A549 (cell line): Measurements from ENCODE around the gene DGKD. TPM values are rescaled to one million over a fixed set of nuclear protein-coding genes. Genes with fewer than 3 reads are reported as not detected.

Source experiments
- ATAC-seq, 2 experiments: fragments of 200-7000 bp in 1 of 2; fragments of >200 bp in 1 of 2; cut with Nextera tagmentation in 1 of 2; cut with Tn5 transposase in 1 of 2; 3 replicates each; pipeline versions ENCODE4 v1.8.0 to v1.9.1; 2018 to 2020; ENCODE audit warnings: mild to moderate bottlenecking in 1 of 2, moderate library complexity in 1 of 2
- CTCF ChIA-PET: fragments of 300-600 bp; sonication (Branson Sonifier 250); formaldehyde crosslinking; extraction: SDS; loops from one replicate; lab custom pipeline; 2021; ENCODE audit warnings: antibody characterized with exemption, inconsistent platforms; lab: Yijun Ruan, JAX
- POLR2A ChIA-PET: fragments of 350-600 bp; formaldehyde crosslinking; extraction: SDS; loops from one replicate; lab custom pipeline; 2021; ENCODE audit warnings: antibody characterized with exemption, inconsistent platforms; lab: Yijun Ruan, JAX
- DNase-seq, 2 experiments: peaks; one replicate each; pipeline versions ENCODE4 v3.0.0 to v3.0.0-alpha.2; 2011 to 2016; ENCODE audit warnings: low read depth in 1 of 2, low spot score in 1 of 2
- FAIRE-seq: peaks from 2 replicates; lab custom pipeline; 2011; peaks lifted over from hg19 to GRCh38; lab: Jason Lieb, UNC
- H3K27ac ChIP-seq, 2 experiments: fragments of >200 bp; sonication (Bioruptor Twin); formaldehyde crosslinking; 3 replicates each; pipeline ENCODE4 v1.5.1; 2016 to 2017
- H3K4me1 ChIP-seq: fragments of >200 bp; sonication (Bioruptor Twin); formaldehyde crosslinking; 3 replicates; pipeline ENCODE4 v1.6.1; 2016
- H3K4me2 ChIP-seq: fragments of >200 bp; sonication (Bioruptor Twin); formaldehyde crosslinking; 3 replicates; pipeline ENCODE4 v1.6.1; 2016
- H3K4me3 ChIP-seq: fragments of >200 bp; sonication (Bioruptor Twin); formaldehyde crosslinking; 3 replicates; pipeline ENCODE4 v1.5.1; 2016
- H3K9me3 ChIP-seq: fragments of >200 bp; sonication (Bioruptor Twin); formaldehyde crosslinking; 3 replicates; pipeline ENCODE4 v1.6.1; 2016
- BHLHE40 ChIP-seq: IDR thresholded peaks from 2 replicates; pipeline ENCODE4 v1.6.1; 2012; ENCODE audit warnings: low read depth, low read length, inconsistent platforms
- CBX2 ChIP-seq: fragments of 200-600 bp; sonication (generic); IDR thresholded peaks from 2 replicates; pipeline ENCODE4 v1.6.1; 2016; ENCODE audit warnings: low read depth, mild to moderate bottlenecking, borderline replicate concordance
- CEBPB ChIP-seq, 2 experiments: fragments of >200 bp in 1 of 2; sonication (Bioruptor Twin) in 1 of 2; formaldehyde crosslinking in 1 of 2; IDR thresholded peaks; 2 replicates each; pipeline ENCODE4 v1.6.1; 2012 to 2016
- EHF ChIP-seq: fragments of 250-450 bp; sonication (Bioruptor Pico); IDR thresholded peaks from 2 replicates; pipeline ENCODE4 v1.5.0; 2020; ENCODE audit warnings: mild to moderate bottlenecking
- FOSB ChIP-seq: fragments of 250-450 bp; sonication (Bioruptor Pico); IDR thresholded peaks from 2 replicates; pipeline ENCODE4 v1.5.0; 2020; ENCODE audit warnings: mild to moderate bottlenecking, moderate library complexity
- HDAC2 ChIP-seq: fragments of 200-600 bp; sonication (generic); IDR thresholded peaks from 2 replicates; pipeline ENCODE4 v1.6.1; 2016
- HES2 ChIP-seq: fragments of >200 bp; sonication (Bioruptor Twin); formaldehyde crosslinking; IDR thresholded peaks from 2 replicates; pipeline ENCODE4 v1.6.1; 2016
- JUNB ChIP-seq: fragments of >200 bp; sonication (Bioruptor Twin); formaldehyde crosslinking; IDR thresholded peaks from 2 replicates; pipeline ENCODE4 v1.6.1; 2016
- KDM1A ChIP-seq: fragments of 200-600 bp; sonication (generic); IDR thresholded peaks from 2 replicates; pipeline ENCODE4 v1.6.1; 2016; ENCODE audit warnings: low read depth, mild to moderate bottlenecking
- MAFK ChIP-seq: fragments of 450-650 bp; IDR thresholded peaks from 2 replicates; pipeline ENCODE4 v1.6.1; 2014; ENCODE audit not compliant: partially characterized antibody
- NFE2L2 ChIP-seq: fragments of 150-350 bp; conservative IDR thresholded peaks from 2 replicates; pipeline ENCODE4 v1.6.1; 2014; ENCODE audit warnings: low read length
- NPAS2 ChIP-seq: fragments of 250-450 bp; sonication (Bioruptor Pico); IDR thresholded peaks from 2 replicates; pipeline ENCODE4 v1.8.0; 2022; ENCODE audit warnings: mild to moderate bottlenecking, moderate library complexity, borderline replicate concordance
- PHF8 ChIP-seq: fragments of 200-600 bp; sonication (generic); IDR thresholded peaks from 2 replicates; pipeline ENCODE4 v1.6.1; 2016; ENCODE audit warnings: low read depth, mild to moderate bottlenecking, antibody characterized with exemption, moderate library complexity, borderline replicate concordance
- RAD21 ChIP-seq, 2 experiments: fragments of >200 bp in 1 of 2; sonication (Bioruptor Twin) in 1 of 2; formaldehyde crosslinking in 1 of 2; IDR thresholded peaks in 1 of 2; conservative IDR thresholded peaks in 1 of 2; 2 replicates in 1 of 2; 3 replicates in 1 of 2; pipeline ENCODE4 v1.6.1; 2012 to 2018; ENCODE audit warnings: inconsistent platforms in 1 of 2
- REST ChIP-seq: fragments of 200-600 bp; sonication (generic); IDR thresholded peaks from 2 replicates; pipeline ENCODE4 v1.6.1; 2016; ENCODE audit warnings: antibody characterized with exemption, mild to moderate bottlenecking, moderate library complexity
- RNF2 ChIP-seq: fragments of 200-600 bp; sonication (generic); IDR thresholded peaks from 2 replicates; pipeline ENCODE4 v1.6.1; 2016; ENCODE audit warnings: low read depth, mild to moderate bottlenecking, antibody characterized with exemption, moderate library complexity, borderline replicate concordance
- USF2 ChIP-seq: fragments of 450-650 bp; IDR thresholded peaks from 2 replicates; pipeline ENCODE4 v1.6.1; 2014; ENCODE audit warnings: antibody characterized with exemption
- ZC3H11A ChIP-seq: fragments of 450-650 bp; IDR thresholded peaks from 2 replicates; pipeline ENCODE4 v1.6.1; 2014; ENCODE audit warnings: antibody characterized with exemption, mild to moderate bottlenecking
- ZFP36 ChIP-seq: fragments of 450-650 bp; IDR thresholded peaks from 2 replicates; pipeline ENCODE4 v1.6.1; 2014; ENCODE audit warnings: borderline replicate concordance; ENCODE audit not compliant: partially characterized antibody
- ZSCAN20 ChIP-seq: fragments of 250-450 bp; sonication (Bioruptor Pico); IDR thresholded peaks from 2 replicates; pipeline ENCODE4 v1.8.0; 2022; ENCODE audit warnings: mild to moderate bottlenecking, moderate library complexity
- WGBS: methylation state at CpG from one replicate; pipeline ENCODE4 v1.1.6; 2017; ENCODE audit errors: missing lambda C conversion rate; 5-methylcytosine and 5-hydroxymethylcytosine counted together
- polyA plus RNA-seq, 4 experiments: library from polyadenylated mRNA; depleted of rRNA in 3 of 4; stranded (reverse); fragments of >200 nt; fragmentation: RNase III in 1 of 4; extraction: RNeasy Plus Mini Kit Qiagen cat#74134 plus additional on column Dnase treatment in 1 of 4; gene quantifications; 2 replicates in 3 of 4; 3 replicates in 1 of 4; pipeline ENCODE4 v1.2.3, GENCODE V29; 2011 to 2017
- TF ChIP-seq, protein P1 (sequence below): fragments of >200 bp; sonication (Bioruptor Twin); formaldehyde crosslinking; IDR thresholded peaks from 3 replicates; pipeline ENCODE4 v1.6.1; 2016

DGKD gene
- polyA plus RNA-seq, 2 of the 4 experiments (the other 2 are of a cell fraction), result 68.8 to 99.6 TPM

DNA sequence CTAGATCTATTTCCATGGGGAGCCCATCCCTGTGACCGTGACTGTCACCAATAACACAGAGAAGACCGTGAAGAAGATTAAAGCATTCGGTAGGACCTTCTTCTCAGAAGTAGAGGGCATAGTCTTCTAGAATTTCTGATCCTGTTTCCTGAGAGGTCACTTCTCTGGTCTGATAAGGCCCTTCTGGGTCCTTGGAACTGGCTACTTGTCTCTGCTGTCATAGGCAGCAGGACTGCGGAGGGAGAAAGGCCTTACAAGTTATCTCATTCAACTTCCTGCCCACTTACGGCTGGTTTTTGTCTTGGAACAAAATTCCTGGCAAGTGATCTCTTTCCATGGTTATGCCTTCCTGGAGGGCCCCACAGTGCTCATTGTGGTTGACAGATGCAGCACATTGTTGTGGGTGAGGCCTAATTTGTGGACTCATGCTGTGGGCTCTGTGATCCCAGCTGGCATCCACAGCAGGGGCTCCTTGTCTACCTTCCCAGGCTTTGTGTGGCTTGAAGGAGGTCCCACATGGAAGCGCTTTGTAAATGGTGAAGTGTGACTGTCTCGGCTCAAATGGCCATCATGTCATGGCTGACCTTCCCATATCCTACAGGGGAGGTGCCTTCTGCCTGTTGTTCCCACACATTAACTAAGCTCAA lies 24.7 kb upstream of the DGKD start (continued):
- TF ChIP-seq REST (no peak), RNF2 (no peak), CEBPB (IDR thresholded peaks at IDR 0.05) (no peak), ZC3H11A (no peak), CBX2 (no peak), RAD21 (conservative IDR thresholded peaks at IDR 0.05 in 1 of 2, IDR thresholded peaks at IDR 0.05 in 1 of 2) (no peak), JUNB (no peak), NFE2L2 (no peak), EHF (no peak)

GRCh38 chr2:233331536-233331935 lies 22.8 kb upstream of the DGKD start:
- no peak for ATAC-seq
- no peak for TF ChIP-seq ZFP36
- no peak for TF ChIP-seq REST
- TF ChIP-seq NPAS2, result no peak
- no peak for TF ChIP-seq KDM1A
- no peak for TF ChIP-seq HES2
- TF ChIP-seq HDAC2, result no peak
- no peak for TF ChIP-seq BHLHE40
- TF ChIP-seq MAFK, result no peak
- no peak overlapping the region for H3K4me2 ChIP-seq
- no peak overlapping the region for H3K4me3 ChIP-seq
- H3K9me3 ChIP-seq, result no peaks in the 10 kb centered on the region
- no peaks in the 10 kb centered on the region for H3K4me1 ChIP-seq
- ChIA-PET CTCF (interaction anchor here (0.8 to 1.4 kb wide), 3 partner anchors 10 to 22 kb away, joined by 3 to 4 read pairs (median 3); no protein-coding TSS in a partner anchor), POLR2A (no interaction called here)
- DNase-seq, result no peak
- 81% methylated on average over 15 of the region's 15 CpGs for WGBS
- H3K27ac ChIP-seq, result no peak overlapping the region
- FAIRE-seq, result no peak

GRCh38 chr2:233332125-233332524 lies 22.2 kb upstream of the DGKD start:
- H3K27ac ChIP-seq, result no peak overlapping the region

More at GRCh38 chr2:233332125-233332524, 22.2 kb upstream of the DGKD start:
- TF ChIP-seq FOSB (CRISPR knock-in tag) (no peak), JUNB (no peak), USF2 (no peak), PHF8 (no peak), ZSCAN20 (CRISPR knock-in tag) (no peak)
- TF ChIP-seq, protein P1, sequence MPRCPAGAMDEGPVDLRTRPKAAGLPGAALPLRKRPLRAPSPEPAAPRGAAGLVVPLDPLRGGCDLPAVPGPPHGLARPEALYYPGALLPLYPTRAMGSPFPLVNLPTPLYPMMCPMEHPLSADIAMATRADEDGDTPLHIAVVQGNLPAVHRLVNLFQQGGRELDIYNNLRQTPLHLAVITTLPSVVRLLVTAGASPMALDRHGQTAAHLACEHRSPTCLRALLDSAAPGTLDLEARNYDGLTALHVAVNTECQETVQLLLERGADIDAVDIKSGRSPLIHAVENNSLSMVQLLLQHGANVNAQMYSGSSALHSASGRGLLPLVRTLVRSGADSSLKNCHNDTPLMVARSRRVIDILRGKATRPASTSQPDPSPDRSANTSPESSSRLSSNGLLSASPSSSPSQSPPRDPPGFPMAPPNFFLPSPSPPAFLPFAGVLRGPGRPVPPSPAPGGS, result no peak
- ATAC-seq, result no peak
- no peaks in the 10 kb centered on the region for H3K9me3 ChIP-seq
- no peak overlapping the region for H3K4me3 ChIP-seq
- ChIA-PET POLR2A (no interaction called here), CTCF (interaction anchor here (1.3 to 1.4 kb wide), 2 partner anchors 9 to 11 kb away, joined by 3 to 4 read pairs; no protein-coding TSS in a partner anchor)
- H3K4me1 ChIP-seq, result no peaks in the 10 kb centered on the region
- H3K4me2 ChIP-seq, result no peak overlapping the region
- DNase-seq, result no peak
- WGBS, result 51% methylated on average over 4 of the region's 4 CpGs
- FAIRE-seq, result no peak
